DND-41 (cell line): ENCODE measurements around the gene PCSK2.

Source experiments
- ATAC-seq: fragments of 200-7000 bp; cut with Tn5 transposase; 3 replicates; pipeline ENCODE4 v1.9.1; 2021; ENCODE audit warnings: low read depth; ENCODE audit not compliant: insufficient read depth
- DNase-seq: peaks from one replicate; pipeline ENCODE4 v3.0.0-alpha.2; 2020
- H2AFZ ChIP-seq: 2 replicates; pipeline ENCODE4 v1.6.0; 2012; ENCODE audit warnings: low read depth, low read length
- H3K27ac ChIP-seq: 2 replicates; pipeline ENCODE4 v1.5.1; 2012; ENCODE audit warnings: low read length, inconsistent platforms
- H3K27me3 ChIP-seq: fragments of 200-600 bp; sonication (generic); 2 replicates; pipeline ENCODE4 v1.6.0; 2012; ENCODE audit warnings: low read length, mild to moderate bottlenecking, inconsistent platforms; ENCODE audit not compliant: insufficient read depth, poor library complexity
- H3K36me3 ChIP-seq: 2 replicates; pipeline ENCODE4 v1.5.1; 2012; ENCODE audit warnings: low read length, inconsistent platforms; ENCODE audit not compliant: insufficient read depth
- H3K4me1 ChIP-seq: 2 replicates; pipeline ENCODE4 v1.5.1; 2012; ENCODE audit warnings: mild to moderate bottlenecking, low read length; ENCODE audit not compliant: insufficient read depth
- H3K4me2 ChIP-seq: 2 replicates; pipeline ENCODE4 v1.6.0; 2012; ENCODE audit warnings: mild to moderate bottlenecking, moderate library complexity, low read length, inconsistent platforms; ENCODE audit not compliant: insufficient read depth
- H3K4me3 ChIP-seq, 2 experiments: fragments of 200-600 bp in 1 of 2; shearing (Covaris generic) in 1 of 2; 2 replicates each; pipeline ENCODE4 v1.5.1; 2012 to 2016; ENCODE audit warnings: inconsistent platforms in 2 of 2, low read length in 2 of 2, mild to moderate bottlenecking in 2 of 2, low read depth in 1 of 2, moderate library complexity in 1 of 2
- H3K79me2 ChIP-seq: 2 replicates; pipeline ENCODE4 v1.6.0; 2012; ENCODE audit warnings: low read length, inconsistent platforms; ENCODE audit not compliant: insufficient read depth
- H3K9ac ChIP-seq: 2 replicates; pipeline ENCODE4 v1.6.0; 2012; ENCODE audit warnings: low read depth, mild to moderate bottlenecking, inconsistent platforms, low read length, moderate library complexity
- H3K9me3 ChIP-seq: 2 replicates; pipeline ENCODE4 v1.5.1; 2012; ENCODE audit warnings: low read length, moderate library complexity, mild to moderate bottlenecking, inconsistent platforms; ENCODE audit not compliant: insufficient read depth, severe bottlenecking
- H4K20me1 ChIP-seq: 2 replicates; pipeline ENCODE4 v1.6.0; 2012; ENCODE audit warnings: low read length; ENCODE audit not compliant: insufficient read depth
- EZH2 ChIP-seq: IDR thresholded peaks from 3 replicates; pipeline ENCODE4 v1.6.1; 2012; ENCODE audit warnings: borderline replicate concordance, low read depth, mild to moderate bottlenecking, moderate library complexity, low read length, inconsistent platforms; ENCODE audit not compliant: severe bottlenecking
- TF ChIP-seq, protein P1 (sequence below): IDR thresholded peaks from 2 replicates; pipeline ENCODE4 v1.5.1; 2012; ENCODE audit warnings: borderline replicate concordance, low read length, moderate library complexity, mild to moderate bottlenecking; ENCODE audit not compliant: poor library complexity, severe bottlenecking; ENCODE audit errors: extremely low read depth

Gene PCSK2

DNA sequence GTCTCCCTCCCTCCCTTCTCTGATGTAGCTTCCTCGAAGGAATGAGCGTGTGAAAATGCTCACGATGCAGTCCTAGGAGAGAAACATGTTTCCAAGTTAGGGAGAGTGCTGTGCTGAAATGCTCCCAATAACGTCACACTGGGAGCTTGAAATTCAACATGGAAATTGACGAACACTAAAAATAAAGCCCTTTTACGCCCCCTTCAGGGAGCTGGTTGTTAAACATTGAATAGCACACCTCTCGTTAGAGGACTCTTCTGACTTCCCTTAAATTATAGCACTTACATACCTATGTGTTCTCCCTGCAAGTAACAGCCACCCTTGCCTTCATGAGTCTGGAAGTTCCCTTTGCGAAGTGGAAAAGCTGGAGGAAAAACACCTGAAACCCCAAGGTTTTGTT lies 215.7 kb downstream of the PCSK2 start:
- no peak overlapping the region for H3K9ac ChIP-seq

DNA sequence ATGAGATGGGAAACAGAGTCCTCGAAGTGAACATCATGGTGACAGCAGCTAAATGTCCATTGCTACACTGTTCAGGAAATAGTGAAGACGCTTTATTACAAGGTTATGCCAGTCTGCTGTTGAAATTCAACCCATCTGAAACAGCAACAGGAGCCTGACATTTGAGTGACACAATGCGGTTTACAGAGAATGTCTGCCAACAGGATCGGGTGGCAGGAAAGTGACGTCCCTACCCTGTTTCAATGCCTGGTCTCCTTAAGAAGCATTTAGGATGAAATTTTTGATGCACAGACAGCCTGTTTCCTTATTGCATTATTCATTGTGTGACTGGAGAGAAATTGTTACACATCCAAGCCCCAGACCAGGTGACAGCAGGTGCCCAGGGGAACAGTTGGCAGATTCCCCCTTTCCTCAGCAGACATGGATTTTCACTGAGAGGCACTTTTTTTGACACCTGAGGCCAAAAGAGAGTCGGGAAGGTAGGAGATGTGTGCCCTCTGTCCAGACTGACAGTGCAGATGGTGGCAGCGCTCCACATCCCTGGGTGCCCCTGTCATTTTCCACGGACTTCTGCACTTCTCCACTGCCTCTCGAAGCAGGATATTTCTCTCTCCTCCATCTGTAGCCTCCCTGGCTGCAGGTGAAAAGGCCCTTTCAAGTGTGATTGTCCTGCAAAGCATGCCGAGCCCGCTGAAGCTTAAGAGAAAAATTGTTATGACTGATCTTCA lies 216.5 kb downstream of the PCSK2 start:
- Histone ChIP-seq H3K9me3 (no peaks in the 10 kb centered on the region), H3K9ac (no peak overlapping the region), H3K27ac (no peak overlapping the region), H2AFZ (no peak overlapping the region), H4K20me1 (no peaks in the 10 kb centered on the region), H3K36me3 (no peaks in the 10 kb centered on the region), H3K4me2 (no peak overlapping the region), H3K79me2 (no peaks in the 10 kb centered on the region), H3K27me3 (no peaks in the 10 kb centered on the region), H3K4me1 (no peaks in the 10 kb centered on the region), H3K4me3 (no peak overlapping the region)
- ATAC-seq (no peak), DNase-seq (no peak)
- TF ChIP-seq, protein P1, sequence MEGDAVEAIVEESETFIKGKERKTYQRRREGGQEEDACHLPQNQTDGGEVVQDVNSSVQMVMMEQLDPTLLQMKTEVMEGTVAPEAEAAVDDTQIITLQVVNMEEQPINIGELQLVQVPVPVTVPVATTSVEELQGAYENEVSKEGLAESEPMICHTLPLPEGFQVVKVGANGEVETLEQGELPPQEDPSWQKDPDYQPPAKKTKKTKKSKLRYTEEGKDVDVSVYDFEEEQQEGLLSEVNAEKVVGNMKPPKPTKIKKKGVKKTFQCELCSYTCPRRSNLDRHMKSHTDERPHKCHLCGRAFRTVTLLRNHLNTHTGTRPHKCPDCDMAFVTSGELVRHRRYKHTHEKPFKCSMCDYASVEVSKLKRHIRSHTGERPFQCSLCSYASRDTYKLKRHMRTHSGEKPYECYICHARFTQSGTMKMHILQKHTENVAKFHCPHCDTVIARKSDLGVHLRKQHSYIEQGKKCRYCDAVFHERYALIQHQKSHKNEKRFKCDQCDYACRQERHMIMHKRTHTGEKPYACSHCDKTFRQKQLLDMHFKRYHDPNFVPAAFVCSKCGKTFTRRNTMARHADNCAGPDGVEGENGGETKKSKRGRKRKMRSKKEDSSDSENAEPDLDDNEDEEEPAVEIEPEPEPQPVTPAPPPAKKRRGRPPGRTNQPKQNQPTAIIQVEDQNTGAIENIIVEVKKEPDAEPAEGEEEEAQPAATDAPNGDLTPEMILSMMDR, result no peak
- no peak for TF ChIP-seq EZH2

More for the DNA sequence above, 215.7 kb downstream of the PCSK2 start:
- ATAC-seq (no peak), DNase-seq (no peak)
- no peaks in the 10 kb centered on the region for H3K9me3 ChIP-seq
- H3K27ac ChIP-seq, result no peak overlapping the region
- H3K36me3 ChIP-seq, result no peaks in the 10 kb centered on the region
- no peaks in the 10 kb centered on the region for H3K4me1 ChIP-seq
- H4K20me1 ChIP-seq, result no peaks in the 10 kb centered on the region
- no peak overlapping the region for H3K4me3 ChIP-seq
- no peaks in the 10 kb centered on the region for H3K27me3 ChIP-seq
- no peak overlapping the region for H3K4me2 ChIP-seq
- no peak for TF ChIP-seq EZH2
- TF ChIP-seq, protein P1, result peak; percentile 14
- H2AFZ ChIP-seq, result no peak overlapping the region
- no peaks in the 10 kb centered on the region for H3K79me2 ChIP-seq

DNA sequence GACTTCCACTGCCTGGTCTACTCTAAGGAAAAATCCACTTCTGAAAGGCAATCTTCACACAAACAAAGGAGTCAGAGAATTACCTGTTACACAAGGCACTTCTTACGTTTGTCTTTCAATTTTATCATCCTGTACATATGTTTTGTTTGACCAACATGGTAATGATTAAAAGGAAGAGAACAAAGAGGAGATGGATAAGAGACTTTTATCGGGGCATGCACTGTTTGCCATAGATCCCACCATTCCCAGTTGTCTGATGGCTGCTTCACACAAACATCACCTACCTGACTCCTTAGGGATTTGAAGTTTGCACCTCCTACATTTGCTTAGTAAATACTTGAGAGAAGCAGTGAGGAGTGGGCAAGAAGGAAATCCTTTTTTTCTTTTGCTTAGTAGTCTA lies 217.3 kb downstream of the PCSK2 start:
- Histone ChIP-seq H3K9ac (no peak overlapping the region), H3K27me3 (no peaks in the 10 kb centered on the region), H4K20me1 (no peaks in the 10 kb centered on the region), H3K27ac (no peak overlapping the region), H3K36me3 (no peaks in the 10 kb centered on the region), H3K4me2 (no peak overlapping the region), H3K4me1 (no peaks in the 10 kb centered on the region), H3K79me2 (no peaks in the 10 kb centered on the region), H2AFZ (no peak overlapping the region), H3K9me3 (no peaks in the 10 kb centered on the region), H3K4me3 (no peak overlapping the region)
- DNase-seq (no peak), ATAC-seq (no peak)
- TF ChIP-seq, protein P1, result no peak
- no peak for TF ChIP-seq EZH2
